ENCODE results near the gene ITGAX. TPM values are rescaled to one million over a fixed set of nuclear protein-coding genes. Genes with fewer than 3 reads are reported as not detected.

Gene ITGAX
- polyA plus RNA-seq, 3 donors: 0.51 to 1.1 (median 0.83) TPM

DNA sequence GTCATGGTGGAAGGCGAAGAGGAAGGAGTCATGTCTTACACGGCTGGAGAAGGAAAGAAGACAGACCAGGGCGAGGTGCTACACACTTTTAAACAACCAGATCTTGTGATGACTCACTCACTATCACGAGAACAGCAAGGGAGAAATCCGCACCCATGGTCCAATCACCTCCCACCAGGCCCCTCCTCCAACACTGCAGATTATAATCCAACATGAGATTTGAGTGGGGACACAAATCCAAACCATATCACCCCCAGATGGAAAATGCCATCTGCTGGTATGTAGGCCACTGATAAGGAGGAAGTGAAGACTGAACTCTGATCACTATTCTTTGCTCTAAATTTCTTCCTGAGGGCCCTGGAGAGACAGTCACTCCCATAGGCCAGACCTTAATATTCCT is 7.5 kb upstream of the ITGAX start:
- no peak for DNase-seq

DNA sequence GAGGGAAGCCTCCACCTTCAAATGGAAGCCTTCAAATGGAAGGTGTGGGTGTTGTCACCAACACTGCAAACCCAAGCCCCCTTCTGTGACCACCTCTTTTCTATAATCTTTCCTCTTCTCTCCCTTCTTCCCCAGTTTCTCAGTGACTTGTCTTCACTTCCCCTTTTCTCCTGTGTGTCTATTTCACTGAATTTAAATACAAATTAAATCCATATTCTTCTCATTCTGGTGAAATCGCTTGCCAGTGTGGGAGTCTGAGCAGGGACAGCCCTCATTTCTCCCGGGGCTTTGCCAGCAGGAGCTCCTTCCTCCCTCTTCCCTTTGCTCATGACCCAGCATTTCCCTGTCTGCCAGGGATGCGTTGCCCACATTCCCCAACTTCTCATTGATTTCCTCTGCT is 6.4 kb upstream of the ITGAX start:
- no peak for DNase-seq

DNA sequence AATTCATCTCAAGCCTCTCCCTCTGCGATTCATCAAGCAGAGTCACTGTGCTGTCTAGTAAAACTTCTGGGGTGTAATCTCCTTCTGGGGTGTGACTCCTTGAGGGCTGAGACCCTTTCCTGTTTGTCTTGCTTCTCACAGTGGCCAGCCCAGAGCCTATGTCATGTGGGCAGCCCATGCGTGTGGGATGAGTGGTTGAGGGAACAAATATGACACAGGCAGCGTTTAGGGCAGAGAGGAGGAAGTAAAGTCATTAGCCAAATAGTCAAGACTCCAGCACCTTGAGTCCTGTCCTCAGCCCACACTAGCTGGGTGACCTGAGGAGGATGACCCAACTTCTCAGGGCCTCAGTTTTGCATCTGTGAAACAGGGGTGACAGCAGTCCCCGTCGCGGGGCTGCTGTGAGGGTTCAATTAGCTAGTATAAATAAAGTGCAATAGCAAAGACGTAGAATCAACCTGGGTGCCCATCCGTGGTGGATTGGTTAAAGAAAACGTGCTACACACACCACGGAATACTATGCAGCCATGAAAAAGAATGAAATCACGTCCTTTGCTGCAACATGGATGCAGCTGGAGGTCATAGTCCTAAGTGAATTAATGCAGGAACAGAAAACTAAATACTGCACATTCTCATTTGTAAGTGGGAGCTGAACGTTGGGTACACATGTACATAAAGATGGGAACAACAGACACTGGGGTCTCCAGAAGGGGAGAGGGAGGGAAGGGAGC is 4.5 kb upstream of the ITGAX start:
- no peak for DNase-seq

DNA sequence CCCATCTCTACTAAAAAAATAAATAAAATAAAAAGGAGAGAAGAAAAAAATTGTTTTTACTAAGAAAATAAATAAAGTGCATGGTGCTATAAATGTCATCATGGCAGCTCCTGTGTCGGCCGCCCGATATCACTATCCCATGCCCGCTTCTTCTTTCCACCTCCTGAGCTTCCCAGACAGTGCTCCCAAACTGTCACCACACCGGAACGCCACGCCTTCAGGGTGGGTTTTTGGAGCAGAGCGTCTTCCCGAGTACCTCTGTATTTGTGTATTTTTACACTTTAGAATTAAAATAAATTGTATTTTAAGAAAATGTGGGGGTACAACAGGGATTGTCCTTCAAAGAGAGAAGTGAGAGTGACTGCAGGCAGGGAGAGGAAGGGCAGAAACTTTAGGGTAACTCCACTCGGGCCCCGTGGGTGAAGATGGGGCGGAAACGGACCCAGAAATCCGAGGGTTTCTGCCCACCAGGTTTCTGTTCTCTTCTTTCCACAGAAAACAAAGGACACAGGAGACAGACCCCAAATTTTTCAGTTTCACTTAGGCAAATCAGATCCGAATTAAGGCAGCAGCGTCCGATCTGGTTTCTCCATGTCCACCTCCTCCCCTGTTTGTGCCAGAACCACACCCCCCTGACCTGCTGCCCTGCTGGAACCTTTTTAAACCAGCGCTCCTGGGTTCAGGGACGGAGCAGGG is 3.6 kb upstream of the ITGAX start:
- no peak for DNase-seq

DNA sequence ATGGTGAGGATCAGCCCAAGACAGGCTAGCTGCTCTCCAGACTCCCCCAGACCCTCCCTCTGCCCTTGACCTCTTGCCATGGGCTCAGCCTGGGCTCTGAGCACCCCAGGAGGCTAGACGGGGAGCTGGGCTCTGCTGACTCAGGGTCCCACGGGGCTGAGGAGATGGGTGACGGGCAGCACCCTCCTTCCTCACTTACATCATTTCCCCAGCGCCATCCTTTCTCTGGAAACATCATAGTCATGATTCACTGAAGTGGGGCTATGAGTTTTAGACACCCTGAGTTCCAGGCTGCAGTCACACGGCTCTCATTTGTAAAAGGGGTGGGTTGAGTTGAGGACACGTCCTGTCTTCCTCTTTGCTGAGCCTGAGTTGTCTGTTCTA is 3.0 kb upstream of the ITGAX start:
- no peak for DNase-seq

DNA sequence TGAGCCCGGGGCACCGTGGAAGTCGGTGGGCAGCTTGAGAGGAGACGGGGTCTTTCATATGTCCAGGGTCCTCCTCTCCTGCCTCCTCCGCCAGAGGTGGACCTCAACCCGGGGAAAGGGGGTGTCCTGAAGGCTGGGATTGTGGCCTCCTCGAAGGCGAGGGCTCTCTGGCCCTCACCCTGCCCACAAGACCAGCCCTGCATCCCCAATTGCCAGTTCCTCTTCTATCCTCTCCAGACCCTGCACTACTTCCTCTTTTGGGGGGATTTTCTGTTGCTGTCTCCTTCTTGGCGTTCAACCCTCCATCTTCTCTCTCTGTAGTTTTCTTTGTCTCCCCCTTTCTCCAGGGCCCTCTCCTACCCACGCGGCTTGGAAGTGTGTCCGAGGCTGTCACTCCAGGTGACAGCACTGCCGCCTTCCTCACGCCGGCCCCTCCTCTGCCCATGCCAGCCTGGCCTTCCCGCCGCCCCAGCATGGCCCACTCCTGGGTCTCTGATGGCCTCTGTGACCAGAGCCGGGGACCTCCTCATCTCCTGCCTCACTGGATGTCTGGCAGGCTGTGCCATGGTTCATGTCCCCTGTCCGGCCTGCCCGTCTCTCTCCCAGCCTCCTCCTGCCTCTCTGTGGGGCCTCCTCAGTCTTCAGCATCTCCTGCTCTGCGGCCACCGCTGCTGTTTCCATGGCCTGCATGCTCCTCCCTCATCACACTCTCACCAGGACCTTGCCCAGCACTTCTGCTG is 2.4 kb upstream of the ITGAX start:
- no peak for DNase-seq

DNA sequence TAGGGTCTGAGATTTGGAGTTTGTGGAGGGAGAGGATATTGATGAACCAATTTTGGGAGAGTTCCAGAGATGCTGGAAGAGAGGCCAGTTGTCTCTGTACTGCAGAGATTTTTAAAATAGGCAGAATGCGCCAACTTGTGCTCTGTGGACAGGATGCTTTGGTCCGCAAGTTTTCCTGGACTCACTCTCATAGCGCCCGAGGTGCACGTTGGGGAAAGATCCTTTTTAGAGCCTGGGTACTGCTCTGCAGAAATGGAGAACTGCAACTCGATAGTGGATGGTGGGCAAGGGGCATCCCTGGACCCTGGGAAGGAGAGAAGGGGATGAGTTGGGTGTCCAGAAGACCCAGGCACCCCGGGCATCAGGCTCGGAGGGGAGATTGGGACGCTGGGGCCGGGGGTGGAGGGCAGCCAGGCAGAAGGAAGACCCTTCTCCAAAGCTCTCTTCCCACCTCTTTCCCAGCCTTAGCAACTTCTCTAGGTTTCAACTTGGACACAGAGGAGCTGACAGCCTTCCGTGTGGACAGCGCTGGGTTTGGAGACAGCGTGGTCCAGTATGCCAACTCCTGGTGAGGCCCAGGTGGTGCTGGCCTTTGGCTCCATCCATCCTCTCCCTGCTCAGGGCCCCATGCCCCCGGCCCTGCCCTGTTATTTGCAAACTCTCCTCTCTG is 590 bp downstream of the ITGAX start:
- DNase-seq: no peak

DNA sequence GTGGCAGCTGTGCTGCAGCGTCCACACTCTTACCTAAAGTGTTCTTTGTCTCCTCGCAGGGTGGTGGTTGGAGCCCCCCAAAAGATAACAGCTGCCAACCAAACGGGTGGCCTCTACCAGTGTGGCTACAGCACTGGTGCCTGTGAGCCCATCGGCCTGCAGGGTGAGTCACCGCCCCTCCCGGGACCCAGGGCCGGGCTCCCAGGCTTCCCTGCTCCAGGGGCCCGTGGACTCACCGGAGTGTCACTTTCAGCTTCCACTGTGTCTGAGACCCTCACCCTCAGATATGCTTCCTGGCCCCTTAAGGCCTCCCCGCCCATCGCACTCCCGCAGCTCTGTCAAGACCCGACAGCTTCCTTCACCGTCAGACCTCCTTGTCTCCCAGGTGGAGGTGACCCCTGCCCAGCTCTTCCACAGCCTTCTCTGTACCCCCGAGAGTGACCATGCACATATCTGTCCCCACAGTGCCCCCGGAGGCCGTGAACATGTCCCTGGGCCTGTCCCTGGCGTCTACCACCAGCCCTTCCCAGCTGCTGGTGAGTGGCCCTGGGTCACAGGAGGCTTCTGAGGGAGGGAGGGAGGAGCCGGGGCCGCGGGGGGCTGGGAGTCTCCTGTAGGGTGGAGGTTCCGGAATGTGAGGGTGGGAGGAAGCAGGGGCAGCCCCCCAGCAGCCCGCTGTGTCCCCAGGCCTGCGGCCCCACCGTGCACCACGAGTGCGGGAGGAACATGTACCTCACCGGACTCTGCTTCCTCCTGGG is 1.8 kb downstream of the ITGAX start:
- DNase-seq: no peak

DNA sequence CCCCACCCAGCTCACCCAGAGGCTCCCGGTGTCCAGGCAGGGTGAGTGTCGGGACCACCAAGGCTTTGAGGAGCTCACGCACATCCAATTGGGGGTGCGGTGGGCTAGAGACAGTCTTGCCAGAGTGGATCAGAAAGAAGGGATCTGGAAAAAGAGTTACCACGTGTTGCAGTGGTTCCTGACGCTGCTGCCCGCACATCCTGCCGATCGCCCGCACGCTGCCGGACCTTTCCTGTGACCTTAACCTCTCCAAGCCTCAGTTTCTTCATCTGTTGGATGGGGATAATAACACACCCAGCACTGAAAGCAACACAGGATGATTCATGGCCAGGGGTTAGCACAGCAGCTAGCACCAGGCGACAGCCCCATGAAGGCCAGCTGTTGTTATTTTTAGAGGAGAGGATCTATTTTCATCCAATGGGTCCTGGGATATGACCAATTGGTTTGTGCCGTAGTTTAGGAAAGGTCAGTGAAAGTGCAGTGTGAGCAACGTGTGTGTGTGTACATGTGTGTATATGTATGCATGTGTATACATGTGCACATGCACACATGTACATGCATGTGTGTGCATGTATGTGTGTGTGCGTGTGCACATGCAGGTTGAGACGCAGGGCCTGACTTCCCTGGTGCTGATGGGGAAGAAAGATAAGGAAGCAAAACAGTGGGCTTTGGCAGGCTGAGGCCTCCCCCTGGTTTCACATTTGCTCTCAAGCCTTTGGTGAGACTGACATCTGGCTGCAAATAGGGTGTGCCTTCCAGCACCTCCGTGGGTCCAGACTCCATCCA is 2.5 kb downstream of the ITGAX start:
- no peak for DNase-seq

DNA sequence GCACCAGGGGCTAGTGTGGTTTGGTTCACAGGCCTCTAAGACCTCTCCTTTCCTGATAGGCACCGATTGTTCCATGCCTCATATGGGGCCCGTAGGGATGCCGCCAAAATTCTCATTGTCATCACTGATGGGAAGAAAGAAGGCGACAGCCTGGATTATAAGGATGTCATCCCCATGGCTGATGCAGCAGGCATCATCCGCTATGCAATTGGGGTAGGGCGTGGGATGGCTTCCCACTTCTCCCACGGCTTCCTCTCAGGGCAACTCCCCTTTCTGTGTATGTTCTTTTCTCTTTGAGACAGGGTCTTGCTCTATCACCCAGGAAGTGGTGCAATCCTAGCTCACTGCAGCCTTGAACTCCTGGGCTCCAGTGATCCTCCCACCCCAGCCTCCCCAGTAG is 5.3 kb downstream of the ITGAX start:
- DNase-seq: no peak

DNA sequence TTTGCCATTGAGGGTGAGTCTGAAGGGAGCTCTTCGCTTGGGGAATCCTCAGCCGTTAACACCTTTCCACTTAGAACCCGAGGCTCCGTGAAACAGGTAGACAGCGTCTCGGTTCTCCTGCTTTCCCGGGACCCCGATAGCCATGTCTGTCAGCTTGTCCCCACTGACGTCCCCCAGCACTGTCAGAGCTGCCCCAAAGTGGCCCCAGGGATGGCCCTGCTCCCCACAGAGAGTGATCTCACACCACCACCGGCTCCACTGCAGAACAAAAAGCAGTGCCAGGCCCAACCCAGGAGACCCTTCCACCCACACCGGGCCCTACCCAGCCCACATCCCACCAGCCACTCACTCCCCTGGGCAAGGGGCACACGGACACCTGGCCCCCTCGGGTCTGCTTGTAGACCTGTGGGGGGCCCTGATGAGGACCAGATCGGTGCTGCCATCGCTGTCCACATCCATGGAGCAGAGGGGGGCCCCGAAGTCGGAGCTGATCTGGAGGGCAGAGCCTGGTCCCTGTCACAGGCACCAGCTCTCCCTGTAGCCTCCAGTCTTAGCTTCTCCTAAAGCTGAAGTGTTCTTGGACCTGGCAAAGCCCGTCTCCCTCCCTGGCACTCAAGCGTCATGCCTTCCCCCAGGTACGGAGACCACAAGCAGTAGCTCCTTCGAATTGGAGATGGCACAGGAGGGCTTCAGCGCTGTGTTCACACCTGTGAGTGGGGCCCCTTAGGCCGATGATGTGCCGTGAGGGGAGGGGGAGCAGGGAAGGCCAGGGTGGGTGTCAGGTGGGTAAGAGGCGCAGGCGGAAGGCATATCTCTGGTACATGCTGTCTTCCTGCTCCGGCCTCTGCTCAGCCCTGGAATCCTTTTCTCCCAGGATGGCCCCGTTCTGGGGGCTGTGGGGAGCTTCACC is 6.5 kb downstream of the ITGAX start:
- DNase-seq: no peak

DNA sequence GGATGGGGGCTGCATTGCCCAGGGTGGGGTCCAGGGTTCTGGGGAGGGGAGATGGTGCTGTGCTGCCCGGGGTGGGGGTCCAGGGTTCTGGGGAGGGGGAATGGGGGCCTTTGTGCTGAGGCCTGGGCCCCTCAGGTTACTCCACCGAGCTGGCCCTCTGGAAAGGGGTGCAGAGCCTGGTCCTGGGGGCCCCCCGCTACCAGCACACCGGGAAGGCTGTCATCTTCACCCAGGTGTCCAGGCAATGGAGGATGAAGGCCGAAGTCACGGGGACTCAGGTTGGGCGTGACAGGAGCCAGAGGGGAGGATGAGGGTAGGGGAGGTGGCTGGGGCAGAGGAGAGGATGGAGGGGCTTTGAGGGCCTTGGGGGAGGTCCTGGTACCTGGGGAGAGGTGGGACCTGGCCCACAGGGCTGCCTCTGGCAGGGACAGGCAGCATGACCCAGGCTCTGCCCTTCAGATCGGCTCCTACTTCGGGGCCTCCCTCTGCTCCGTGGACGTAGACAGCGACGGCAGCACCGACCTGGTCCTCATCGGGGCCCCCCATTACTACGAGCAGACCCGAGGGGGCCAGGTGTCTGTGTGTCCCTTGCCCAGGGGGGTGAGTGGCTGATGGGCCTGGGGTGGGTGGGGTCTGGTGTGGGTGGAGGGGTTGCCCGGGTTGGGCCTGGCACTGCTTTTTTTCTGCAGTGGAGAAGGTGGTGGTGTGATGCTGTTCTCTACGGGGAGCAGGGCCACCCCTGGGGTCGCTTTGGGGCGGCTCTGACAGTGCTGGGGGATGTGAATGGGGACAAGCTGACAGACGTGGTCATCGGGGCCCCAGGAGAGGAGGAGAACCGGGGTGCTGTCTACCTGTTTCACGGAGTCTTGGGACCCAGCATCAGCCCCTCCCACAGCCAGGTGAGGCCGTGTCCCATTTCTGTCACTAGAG is 7.8 kb downstream of the ITGAX start:
- no peak for DNase-seq

DNA sequence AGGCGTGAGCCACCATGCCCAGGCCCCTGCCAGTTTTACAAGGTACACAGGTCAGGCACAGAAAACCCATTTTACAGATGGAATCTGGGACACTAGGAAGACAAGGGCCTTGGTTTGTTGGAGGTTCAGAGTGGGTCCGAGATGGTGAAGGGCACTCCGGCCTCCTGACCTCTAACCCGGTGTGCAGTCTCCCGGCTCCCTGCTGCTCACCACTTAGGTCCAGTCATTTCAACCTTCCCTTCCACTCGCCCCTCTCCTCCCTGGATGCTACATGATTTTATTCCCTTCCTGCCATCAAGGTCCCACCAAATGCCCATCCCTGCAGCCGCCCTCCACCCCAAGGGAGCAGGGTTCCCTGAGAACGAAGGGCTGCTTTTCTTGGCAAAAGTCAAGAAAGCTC is 8.7 kb downstream of the ITGAX start:
- DNase-seq: no peak

DNA sequence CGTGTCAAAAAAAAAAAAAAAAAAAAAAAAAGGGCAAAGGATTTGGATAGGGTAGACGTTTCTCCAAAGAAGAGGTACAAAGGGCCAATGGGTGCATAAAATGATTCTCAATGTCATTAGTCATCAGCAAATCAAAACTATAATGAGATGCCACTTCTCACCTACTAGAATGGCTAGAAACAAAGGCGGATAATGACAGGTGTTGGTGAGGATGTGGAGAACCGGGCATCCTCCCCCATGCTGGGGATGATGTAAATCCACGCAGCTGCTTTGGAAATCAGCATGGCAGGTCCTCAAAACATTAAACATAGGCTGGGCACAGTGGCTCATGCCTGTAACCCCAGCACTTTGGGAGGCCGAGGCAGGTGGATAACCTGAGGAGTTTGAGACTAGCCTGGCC is 9.4 kb downstream of the ITGAX start:
- no peak for DNase-seq

DNA sequence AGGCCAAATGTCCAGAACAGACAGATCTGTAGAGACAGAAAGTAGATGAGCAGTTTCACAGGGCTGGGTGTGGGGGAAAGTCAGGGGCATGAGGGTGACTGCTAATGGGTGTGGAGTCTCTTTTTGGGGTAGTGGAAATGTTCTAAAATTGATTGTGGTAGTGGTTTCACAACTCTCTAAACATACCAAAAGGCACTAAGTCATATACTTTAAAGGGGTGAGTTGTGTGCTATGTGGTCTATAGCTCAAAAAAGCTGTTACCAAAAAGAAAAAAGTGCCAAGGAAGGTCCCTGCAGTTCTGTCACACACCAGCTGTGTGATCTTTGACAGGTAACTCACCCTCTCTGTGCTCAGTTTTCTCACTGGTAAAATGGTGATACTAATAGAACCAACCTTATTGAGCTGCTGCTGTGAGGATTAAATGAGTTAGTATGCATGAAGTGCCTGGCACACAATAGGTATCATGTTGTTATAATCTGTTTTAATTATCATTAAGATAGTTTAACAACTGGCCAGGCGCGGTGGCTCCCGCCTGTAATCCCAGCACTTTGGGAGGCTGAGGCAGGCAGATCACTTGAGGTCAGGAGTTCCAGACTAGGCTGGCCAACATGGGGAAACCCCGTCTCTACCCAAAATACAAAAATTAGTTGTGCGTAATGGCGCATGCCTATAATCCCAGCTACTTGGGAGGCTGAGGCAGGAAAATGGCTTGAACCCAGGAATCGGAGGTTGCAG is 10.3 kb downstream of the ITGAX start:
- no peak for DNase-seq

DNA sequence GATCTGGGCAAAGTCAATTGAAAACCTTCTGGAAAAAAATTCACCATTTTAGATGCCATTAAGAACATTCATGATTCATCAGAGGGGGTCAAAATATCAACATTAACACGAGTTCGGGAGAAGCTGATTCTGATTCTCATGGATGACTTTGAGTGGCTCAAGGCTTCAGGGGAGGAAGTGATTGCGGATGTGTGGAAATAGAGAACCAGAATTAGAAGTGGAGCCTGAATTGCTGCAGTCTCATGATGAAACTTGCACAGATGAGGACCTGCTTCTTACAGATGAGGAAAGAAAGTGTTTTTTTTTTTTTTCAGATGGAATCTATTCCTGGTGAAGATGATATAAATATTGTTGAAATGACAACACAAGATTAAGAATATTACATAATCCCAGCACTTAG is 12.9 kb downstream of the ITGAX start:
- DNase-seq: no peak

DNA sequence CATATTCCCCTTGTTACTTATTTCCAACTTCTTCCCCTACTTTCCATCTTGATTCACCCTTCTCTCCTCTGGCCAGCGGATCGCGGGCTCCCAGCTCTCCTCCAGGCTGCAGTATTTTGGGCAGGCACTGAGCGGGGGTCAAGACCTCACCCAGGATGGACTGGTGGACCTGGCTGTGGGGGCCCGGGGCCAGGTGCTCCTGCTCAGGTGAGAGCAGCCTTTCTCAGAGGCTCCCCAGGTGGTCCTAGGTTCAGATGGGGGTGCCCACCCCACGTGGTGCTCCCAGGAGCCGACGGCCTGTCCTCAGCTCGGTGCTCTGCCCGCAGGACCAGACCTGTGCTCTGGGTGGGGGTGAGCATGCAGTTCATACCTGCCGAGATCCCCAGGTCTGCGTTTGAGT is 16.0 kb downstream of the ITGAX start:
- DNase-seq: no peak
